SK-N-SH (cell line): ENCODE results near the gene SDCCAG8. TPM values are rescaled to one million over a fixed set of nuclear protein-coding genes. Genes with fewer than 3 reads are reported as not detected.

Experiments used
- CTCF ChIA-PET: fragments of 300-600, 350-600 bp; formaldehyde crosslinking; extraction: SDS; loops from one replicate; lab custom pipeline; 2021; lab: Yijun Ruan, JAX
- POLR2A ChIA-PET: fragments of 350-600 bp; sonication (Branson Sonifier 250); formaldehyde crosslinking; extraction: SDS; loops from one replicate; lab custom pipeline; 2020; ENCODE audit warnings: antibody characterized with exemption, inconsistent platforms; lab: Yijun Ruan, JAX
- DNase-seq: peaks from one replicate; pipeline ENCODE4 v3.0.0; 2012
- H2AFZ ChIP-seq: fragments of 200-600 bp; sonication (generic); 2 replicates; pipeline ENCODE4 v1.8.1; 2016; ENCODE audit warnings: antibody characterized with exemption, mild to moderate bottlenecking, low read depth
- H3F3A ChIP-seq: fragments of 200-600 bp; sonication (generic); replicated peaks from 2 replicates; pipeline ENCODE3; 2016; ENCODE audit warnings: antibody characterized with exemption, mild to moderate bottlenecking; ENCODE audit not compliant: insufficient read depth
- H3K27ac ChIP-seq, 2 experiments: fragments of 200-500 bp in 1 of 2; fragments of 200-600 bp in 1 of 2; sonication (Bioruptor generic) in 1 of 2; sonication (generic), shearing (Covaris generic) in 1 of 2; 2 replicates each; pipeline versions ENCODE4 v1.5.1 to v1.6.1; 2014 to 2016; ENCODE audit warnings: low read depth in 2 of 2, inconsistent platforms in 1 of 2, low read length in 1 of 2, mild to moderate bottlenecking in 1 of 2, mixed read lengths in 1 of 2
- H3K27me3 ChIP-seq: fragments of 200-600 bp; sonication (generic), shearing (Covaris generic); 2 replicates; pipeline ENCODE4 v1.6.1; 2016; ENCODE audit warnings: mixed run types; ENCODE audit not compliant: insufficient read depth
- H3K36me3 ChIP-seq, 2 experiments: fragments of 200-500 bp in 1 of 2; fragments of 200-600 bp in 1 of 2; sonication (Bioruptor generic) in 1 of 2; sonication (generic) in 1 of 2; replicated peaks in 1 of 2; 2 replicates each; pipeline versions ENCODE3 to v1.5.1; 2014 to 2016; ENCODE audit warnings: low read length in 1 of 2, mild to moderate bottlenecking in 1 of 2; ENCODE audit not compliant: insufficient read depth in 2 of 2, control insufficient read depth in 1 of 2
- H3K4me1 ChIP-seq, 2 experiments: fragments of 200-500 bp in 1 of 2; fragments of 200-600 bp in 1 of 2; sonication (Bioruptor generic) in 1 of 2; sonication (generic), shearing (Covaris generic) in 1 of 2; 2 replicates each; pipeline versions ENCODE4 v1.5.1 to v1.6.1; 2014 to 2016; ENCODE audit warnings: low read depth in 1 of 2, low read length in 1 of 2, mixed run types in 1 of 2; ENCODE audit not compliant: insufficient read depth in 2 of 2, control insufficient read depth in 1 of 2
- H3K4me2 ChIP-seq: fragments of 200-600 bp; sonication (generic), shearing (Covaris generic); 2 replicates; pipeline ENCODE4 v1.6.1; 2017; ENCODE audit warnings: mixed run types
- H3K4me3 ChIP-seq, 2 experiments: fragments of 200-500 bp in 1 of 2; fragments of 200-600 bp in 1 of 2; sonication (Bioruptor generic) in 1 of 2; sonication (generic), shearing (Covaris generic) in 1 of 2; 2 replicates each; pipeline versions ENCODE4 v1.5.1 to v1.8.1; 2014 to 2016; ENCODE audit warnings: low read depth in 2 of 2, inconsistent platforms in 1 of 2, low read length in 1 of 2, mild to moderate bottlenecking in 1 of 2, mixed read lengths in 1 of 2, moderate library complexity in 1 of 2
- H3K79me2 ChIP-seq: fragments of 200-600 bp; sonication (generic); 2 replicates; pipeline ENCODE4 v1.8.1; 2017; ENCODE audit warnings: mild to moderate bottlenecking; ENCODE audit not compliant: insufficient read depth
- H3K9ac ChIP-seq: fragments of 200-600 bp; sonication (generic); 2 replicates; pipeline ENCODE4 v1.6.1; 2017; ENCODE audit warnings: mixed run types
- H3K9me2 ChIP-seq: fragments of 200-600 bp; sonication (generic); 2 replicates; pipeline ENCODE4 v1.6.1; 2017; ENCODE audit warnings: mixed run types
- H3K9me3 ChIP-seq: fragments of 200-600 bp; sonication (generic); 2 replicates; pipeline ENCODE4 v1.6.1; 2017; ENCODE audit warnings: mixed run types, mild to moderate bottlenecking, moderate library complexity
- H4K20me1 ChIP-seq: fragments of 200-600 bp; sonication (generic); 2 replicates; pipeline ENCODE4 v1.6.1; 2017; ENCODE audit warnings: mild to moderate bottlenecking, mixed run types; ENCODE audit not compliant: insufficient read depth
- CTCF ChIP-seq: fragments of 200-600 bp; sonication (generic); IDR thresholded peaks from 2 replicates; pipeline ENCODE4 v1.6.1; 2017; ENCODE audit warnings: antibody characterized with exemption, mild to moderate bottlenecking, moderate library complexity
- EP300 ChIP-seq, 2 experiments: IDR thresholded peaks; 2 replicates each; pipeline versions ENCODE4 v1.4.0 to v1.6.1; 2012; ENCODE audit warnings: borderline replicate concordance in 1 of 2, low read depth in 1 of 2, low read length in 1 of 2
- MXI1 ChIP-seq: IDR thresholded peaks from 2 replicates; pipeline ENCODE4 v1.6.1; 2012; ENCODE audit warnings: mild to moderate bottlenecking, low read depth, low read length, improper control_type of control experiment
- NFIC ChIP-seq: IDR thresholded peaks from 2 replicates; pipeline ENCODE4 v1.4.0; 2012; ENCODE audit warnings: borderline replicate concordance
- NRF1 ChIP-seq: IDR thresholded peaks from 2 replicates; pipeline ENCODE4 v1.6.1; 2012; ENCODE audit warnings: low read depth, mild to moderate bottlenecking, low read length
- REST ChIP-seq: IDR thresholded peaks from 2 replicates; pipeline ENCODE4 v1.6.1; 2012; ENCODE audit warnings: mild to moderate bottlenecking, low read depth, low read length, moderate library complexity
- RFX5 ChIP-seq: IDR thresholded peaks from 2 replicates; pipeline ENCODE4 v1.6.1; 2012; ENCODE audit warnings: mild to moderate bottlenecking, improper control_type of control experiment, low read length
- TAF1 ChIP-seq: IDR thresholded peaks from 2 replicates; pipeline ENCODE4 v1.6.1; 2012; ENCODE audit warnings: low read depth, mild to moderate bottlenecking, low read length, moderate library complexity, borderline replicate concordance
- TEAD4 ChIP-seq: IDR thresholded peaks from 2 replicates; pipeline ENCODE4 v1.4.0; 2012; ENCODE audit warnings: mild to moderate bottlenecking, borderline replicate concordance; ENCODE audit not compliant: insufficient read depth
- WGBS: methylation state at CpG from one replicate; pipeline ENCODE4 v1.1.6; 2017; ENCODE audit warnings: low lambda C conversion rate; 5-methylcytosine and 5-hydroxymethylcytosine counted together
- polyA plus RNA-seq, 3 experiments: library from polyadenylated mRNA; depleted of rRNA; stranded (reverse); fragments of >200 nt; gene quantifications; 2 replicates each; pipeline ENCODE4 v1.2.3, GENCODE V29; 2012
- TF ChIP-seq, protein P1 (sequence below): IDR thresholded peaks from 2 replicates; pipeline ENCODE4; 2012

SDCCAG8 gene
- polyA plus RNA-seq, 1 of the 3 experiments (the other 2 are of a cell fraction), result 22.7 TPM

DNA sequence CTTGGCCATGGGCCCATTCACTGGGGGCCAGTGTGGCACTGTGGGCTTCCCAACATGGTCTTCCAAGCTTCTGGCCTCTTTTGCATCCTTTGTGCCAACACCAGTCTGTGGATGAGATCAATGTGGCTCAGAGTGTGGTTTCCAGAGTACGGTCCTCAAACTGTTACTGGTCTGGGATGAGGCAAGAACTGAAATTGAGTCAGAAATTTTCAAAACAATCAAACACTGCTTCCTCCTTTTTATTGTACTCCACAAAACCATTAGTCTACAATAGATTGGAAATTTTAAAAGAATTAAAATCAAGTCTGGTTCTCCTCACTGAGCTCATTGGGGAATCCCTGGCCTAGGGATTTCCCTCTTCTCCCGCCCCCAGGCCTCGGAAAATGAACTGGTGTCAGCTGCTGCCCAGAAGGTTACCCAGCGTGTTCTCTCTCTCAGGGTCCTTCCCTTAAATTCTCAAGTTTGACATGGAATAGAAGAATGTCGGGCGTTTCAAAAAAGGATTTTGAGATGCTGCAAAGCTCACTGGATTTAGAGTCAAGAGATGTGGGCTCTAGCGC lies 222.0 kb downstream of the SDCCAG8 start:
- H3K4me1 ChIP-seq, result peaks cover 0 to 6% of the 10 kb centered on the region in 2 experiments; a peak in 2 of 4 replicates
- H3K79me2 ChIP-seq, result no peaks in the 10 kb centered on the region
- H4K20me1 ChIP-seq, result no peaks in the 10 kb centered on the region
- H3K4me3 ChIP-seq, result no peak overlapping the region
- 96% methylated on average over 7 of the region's 7 CpGs for WGBS
- H3K27ac ChIP-seq, result no peak overlapping the region
- no peak overlapping the region for H3K9ac ChIP-seq
- CTCF ChIA-PET, result interaction anchor here (2.1 kb wide), 1 partner anchor 134 kb away, joined by 8 read pairs; no protein-coding TSS in a partner anchor
- H3K9me3 ChIP-seq, result no peaks in the 10 kb centered on the region
- no peaks in the 10 kb centered on the region for H3K27me3 ChIP-seq
- POLR2A ChIA-PET, result no interaction called here
- H3F3A ChIP-seq, result no peaks in the 10 kb centered on the region
- H3K9me2 ChIP-seq, result no peaks in the 10 kb centered on the region
- DNase-seq, result no peak
- H3K36me3 ChIP-seq, result peaks cover 0 to 6% of the 10 kb centered on the region in 2 experiments
- TF ChIP-seq, protein P1, sequence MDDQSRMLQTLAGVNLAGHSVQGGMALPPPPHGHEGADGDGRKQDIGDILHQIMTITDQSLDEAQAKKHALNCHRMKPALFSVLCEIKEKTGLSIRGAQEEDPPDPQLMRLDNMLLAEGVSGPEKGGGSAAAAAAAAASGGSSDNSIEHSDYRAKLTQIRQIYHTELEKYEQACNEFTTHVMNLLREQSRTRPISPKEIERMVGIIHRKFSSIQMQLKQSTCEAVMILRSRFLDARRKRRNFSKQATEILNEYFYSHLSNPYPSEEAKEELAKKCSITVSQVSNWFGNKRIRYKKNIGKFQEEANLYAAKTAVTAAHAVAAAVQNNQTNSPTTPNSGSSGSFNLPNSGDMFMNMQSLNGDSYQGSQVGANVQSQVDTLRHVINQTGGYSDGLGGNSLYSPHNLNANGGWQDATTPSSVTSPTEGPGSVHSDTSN, result no peak
- no peak for TF ChIP-seq TEAD4
- no peak for TF ChIP-seq REST
- no peak for TF ChIP-seq MXI1
- no peak overlapping the region for H2AFZ ChIP-seq
- H3K4me2 ChIP-seq, result no peak overlapping the region

DNA sequence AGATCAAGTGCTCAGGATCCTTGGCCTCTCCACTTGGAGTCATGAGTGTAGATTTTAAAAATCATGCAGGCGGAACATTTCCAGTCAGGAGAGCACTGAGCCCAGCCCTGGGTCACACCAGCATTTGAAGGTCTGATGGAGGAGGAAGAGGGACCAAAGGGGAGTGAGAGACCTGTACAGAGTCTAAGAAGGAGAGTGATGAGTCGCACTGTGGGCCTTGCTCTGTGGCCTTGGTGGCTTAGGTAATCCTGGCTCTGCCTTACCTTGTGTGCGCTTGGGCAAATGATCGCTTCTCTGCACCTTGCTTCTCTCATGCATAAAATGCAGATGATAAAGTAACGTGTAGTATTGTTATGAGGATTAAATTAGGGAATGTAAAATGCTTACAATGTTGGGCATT lies 225.3 kb downstream of the SDCCAG8 start:
- no peak overlapping the region for H3K27ac ChIP-seq
- CTCF ChIA-PET, result interaction anchor here (0.7 kb wide), 1 partner anchor 21 kb away, joined by 3 read pairs; no protein-coding TSS in a partner anchor
- peaks cover 0 to 7% of the 10 kb centered on the region in 2 experiments; a peak in 1 of 4 replicates for H3K4me1 ChIP-seq
- POLR2A ChIA-PET, result no interaction called here
- peaks cover 0 to 2% of the 10 kb centered on the region in 2 experiments for H3K36me3 ChIP-seq
- H3K9ac ChIP-seq, result no peak overlapping the region
- H3K9me3 ChIP-seq, result no peaks in the 10 kb centered on the region
- TF ChIP-seq MXI1 (no peak), RFX5 (no peak), NRF1 (no peak), NFIC (no peak), EP300 (IDR thresholded peaks at IDR 0.05; ENCODE audit: borderline replicate concordance in 1 of 2, low read depth in 1 of 2, low read length in 1 of 2) (no peak), CTCF (no peak), TAF1 (no peak)
- H3K79me2 ChIP-seq, result no peaks in the 10 kb centered on the region
- no peaks in the 10 kb centered on the region for H3F3A ChIP-seq
- H2AFZ ChIP-seq, result no peak overlapping the region
- no peaks in the 10 kb centered on the region for H3K9me2 ChIP-seq
- no peaks in the 10 kb centered on the region for H3K27me3 ChIP-seq
- no peak overlapping the region for H3K4me3 ChIP-seq
- no peak for DNase-seq
- no peaks in the 10 kb centered on the region for H4K20me1 ChIP-seq
- no peak overlapping the region for H3K4me2 ChIP-seq
- 99% methylated on average over 5 of the region's 5 CpGs for WGBS
